SK-N-SH treated with all-trans-retinoic acid at 6 μM for 48 hours (cell line): ENCODE measurements around the gene ERMARD.

Experiments
- ATAC-seq: fragments of 200-7000 bp; cut with Tn5 transposase; 3 replicates; pipeline ENCODE4 v1.9.1; 2020; ENCODE audit warnings: mild to moderate bottlenecking, moderate library complexity
- ARNTL ChIP-seq: fragments of 450-650 bp; formaldehyde crosslinking; IDR thresholded peaks from 2 replicates; pipeline ENCODE4 v1.5.0; 2020; ENCODE audit warnings: low read depth, mild to moderate bottlenecking, moderate library complexity, borderline replicate concordance
- BACH2 ChIP-seq: fragments of 250-450 bp; sonication (Bioruptor Pico); IDR thresholded peaks from 2 replicates; pipeline ENCODE4 v1.9.0; 2021; ENCODE audit warnings: mild to moderate bottlenecking, borderline replicate concordance
- CSDC2 ChIP-seq: fragments of 250-450 bp; sonication (Bioruptor Pico); IDR thresholded peaks from 2 replicates; pipeline ENCODE4 v1.5.0; 2020; ENCODE audit warnings: mild to moderate bottlenecking, moderate library complexity
- ESRRG ChIP-seq: fragments of 250-450 bp; sonication (Bioruptor Pico); IDR thresholded peaks from 2 replicates; pipeline ENCODE4 v1.6.1; 2021; ENCODE audit warnings: mild to moderate bottlenecking
- GLIS3 ChIP-seq: fragments of 250-450 bp; sonication (Bioruptor Pico); IDR thresholded peaks from 2 replicates; pipeline ENCODE4 v1.5.0; 2020; ENCODE audit warnings: mild to moderate bottlenecking, moderate library complexity
- ISL1 ChIP-seq: fragments of 250-450 bp; sonication (Bioruptor Pico); IDR thresholded peaks from 2 replicates; pipeline ENCODE4 v2.1.2; 2022; ENCODE audit warnings: mild to moderate bottlenecking, moderate library complexity
- OSR1 ChIP-seq: fragments of 250-450 bp; sonication (Bioruptor Pico); IDR thresholded peaks from 2 replicates; pipeline ENCODE4 v1.8.0; 2022; ENCODE audit warnings: moderate library complexity, mild to moderate bottlenecking, inconsistent platforms
- PPARA ChIP-seq: fragments of 250-450 bp; sonication (Bioruptor Pico); IDR thresholded peaks from 2 replicates; pipeline ENCODE4 v1.5.0; 2020; ENCODE audit warnings: mild to moderate bottlenecking, borderline replicate concordance
- RARB ChIP-seq: fragments of 250-450 bp; sonication (Bioruptor Pico); IDR thresholded peaks from 2 replicates; pipeline ENCODE4 v1.8.0; 2021; ENCODE audit warnings: mild to moderate bottlenecking, moderate library complexity
- SNAI2 ChIP-seq: fragments of 250-450 bp; sonication (Bioruptor Pico); IDR thresholded peaks from 2 replicates; pipeline ENCODE4 v1.5.0; 2020; ENCODE audit warnings: mild to moderate bottlenecking, moderate library complexity
- TCF4 ChIP-seq: fragments of 250-450 bp; sonication (Bioruptor Pico); IDR thresholded peaks from 2 replicates; pipeline ENCODE4 v1.8.0; 2021; ENCODE audit warnings: mild to moderate bottlenecking, moderate library complexity, borderline replicate concordance
- TOX ChIP-seq: fragments of 250-450 bp; sonication (Bioruptor Pico); IDR thresholded peaks from 2 replicates; pipeline ENCODE4 v1.8.0; 2021; ENCODE audit warnings: mild to moderate bottlenecking, moderate library complexity, borderline replicate concordance
- ZFP30 ChIP-seq: fragments of 450-650 bp; formaldehyde crosslinking; IDR thresholded peaks from 2 replicates; pipeline ENCODE4 v1.5.0; 2022; ENCODE audit warnings: mild to moderate bottlenecking, moderate library complexity
- ZNF565 ChIP-seq: fragments of 450-650 bp; formaldehyde crosslinking; conservative IDR thresholded peaks from 2 replicates; pipeline ENCODE4 v1.5.0; 2020; ENCODE audit warnings: low read depth, mild to moderate bottlenecking, moderate library complexity
- ZNF8 ChIP-seq: fragments of 450-650 bp; formaldehyde crosslinking; IDR thresholded peaks from 2 replicates; pipeline ENCODE4 v1.5.0; 2020; ENCODE audit warnings: mild to moderate bottlenecking, moderate library complexity
- TF ChIP-seq, protein P1 (sequence below): fragments of 250-450 bp; sonication (Bioruptor Pico); IDR thresholded peaks from 2 replicates; pipeline ENCODE4 v1.5.0; 2020; ENCODE audit warnings: mild to moderate bottlenecking, moderate library complexity
- TF ChIP-seq, protein P2 (sequence below): fragments of 250-450 bp; sonication (Bioruptor Pico); IDR thresholded peaks from 2 replicates; pipeline ENCODE4 v1.5.1; 2021; ENCODE audit warnings: mild to moderate bottlenecking, moderate library complexity
- TF ChIP-seq, protein P3 (sequence below): fragments of 250-450 bp; sonication (Bioruptor Pico); IDR thresholded peaks from 2 replicates; pipeline ENCODE4 v1.8.0; 2021; ENCODE audit warnings: low read depth, mild to moderate bottlenecking, moderate library complexity, borderline replicate concordance
- TF ChIP-seq, protein P4 (sequence below): fragments of 250-450 bp; sonication (Bioruptor Pico); IDR thresholded peaks from 2 replicates; pipeline ENCODE4 v1.8.0; 2020; ENCODE audit warnings: mild to moderate bottlenecking, moderate library complexity, borderline replicate concordance
- TF ChIP-seq, protein P5 (sequence below): fragments of 250-450 bp; sonication (Bioruptor Pico); IDR thresholded peaks from 2 replicates; pipeline ENCODE4 v1.5.1; 2020; ENCODE audit warnings: low read depth, mild to moderate bottlenecking, moderate library complexity

Gene ERMARD

DNA sequence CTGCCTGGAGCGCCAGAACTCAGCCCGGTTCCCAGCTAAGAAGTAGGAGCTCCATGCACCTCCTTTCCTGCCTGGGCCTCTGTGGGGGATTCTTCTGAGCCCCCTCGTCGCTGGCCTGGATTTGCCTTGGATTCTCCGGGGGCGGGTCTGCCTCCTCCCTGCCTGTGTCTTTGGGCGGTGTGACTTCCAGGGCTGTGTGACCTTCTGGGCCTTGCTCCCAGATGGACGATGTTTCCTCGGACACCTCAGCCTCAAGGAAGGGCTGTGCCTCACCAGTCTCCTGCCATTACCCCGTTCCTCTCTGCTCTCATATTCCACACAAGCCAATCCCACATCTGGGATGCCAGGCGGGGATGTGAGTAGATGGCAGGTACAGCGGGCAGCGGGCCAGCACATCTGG, 76.8 kb downstream of the ERMARD start:
- TF ChIP-seq ZFP30 (CRISPR knock-in tag), result no peak
- TF ChIP-seq, protein P1, sequence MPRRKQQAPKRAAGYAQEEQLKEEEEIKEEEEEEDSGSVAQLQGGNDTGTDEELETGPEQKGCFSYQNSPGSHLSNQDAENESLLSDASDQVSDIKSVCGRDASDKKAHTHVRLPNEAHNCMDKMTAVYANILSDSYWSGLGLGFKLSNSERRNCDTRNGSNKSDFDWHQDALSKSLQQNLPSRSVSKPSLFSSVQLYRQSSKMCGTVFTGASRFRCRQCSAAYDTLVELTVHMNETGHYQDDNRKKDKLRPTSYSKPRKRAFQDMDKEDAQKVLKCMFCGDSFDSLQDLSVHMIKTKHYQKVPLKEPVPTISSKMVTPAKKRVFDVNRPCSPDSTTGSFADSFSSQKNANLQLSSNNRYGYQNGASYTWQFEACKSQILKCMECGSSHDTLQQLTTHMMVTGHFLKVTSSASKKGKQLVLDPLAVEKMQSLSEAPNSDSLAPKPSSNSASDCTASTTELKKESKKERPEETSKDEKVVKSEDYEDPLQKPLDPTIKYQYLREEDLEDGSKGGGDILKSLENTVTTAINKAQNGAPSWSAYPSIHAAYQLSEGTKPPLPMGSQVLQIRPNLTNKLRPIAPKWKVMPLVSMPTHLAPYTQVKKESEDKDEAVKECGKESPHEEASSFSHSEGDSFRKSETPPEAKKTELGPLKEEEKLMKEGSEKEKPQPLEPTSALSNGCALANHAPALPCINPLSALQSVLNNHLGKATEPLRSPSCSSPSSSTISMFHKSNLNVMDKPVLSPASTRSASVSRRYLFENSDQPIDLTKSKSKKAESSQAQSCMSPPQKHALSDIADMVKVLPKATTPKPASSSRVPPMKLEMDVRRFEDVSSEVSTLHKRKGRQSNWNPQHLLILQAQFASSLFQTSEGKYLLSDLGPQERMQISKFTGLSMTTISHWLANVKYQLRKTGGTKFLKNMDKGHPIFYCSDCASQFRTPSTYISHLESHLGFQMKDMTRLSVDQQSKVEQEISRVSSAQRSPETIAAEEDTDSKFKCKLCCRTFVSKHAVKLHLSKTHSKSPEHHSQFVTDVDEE (CRISPR knock-in tag), result no peak
- no peak for TF ChIP-seq GLIS3
- TF ChIP-seq ESRRG (CRISPR knock-in tag), result no peak
- TF ChIP-seq BACH2 (CRISPR knock-in tag), result no peak
- ATAC-seq, result no peak

DNA sequence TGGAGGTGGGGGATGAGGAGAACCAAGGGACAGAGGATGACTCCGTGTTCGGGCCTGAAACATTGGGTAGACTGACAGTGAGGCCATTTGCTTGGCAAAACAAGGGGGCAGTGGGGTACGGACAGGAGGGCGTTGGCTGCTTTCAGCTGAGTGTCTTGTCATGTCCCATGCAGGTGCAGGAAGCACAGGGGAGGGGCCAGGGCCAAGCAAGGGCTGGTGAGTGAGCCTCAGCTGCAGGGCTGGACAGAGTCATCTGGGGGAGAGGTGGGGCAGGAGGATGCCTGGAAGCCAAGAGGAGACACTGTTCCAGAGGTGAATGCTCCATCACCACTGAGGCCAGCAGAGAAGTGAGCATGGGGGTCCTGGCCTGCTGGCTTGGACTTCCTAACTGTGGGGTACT, 78.4 kb downstream of the ERMARD start:
- ATAC-seq, result no peak
- TF ChIP-seq, protein P2, sequence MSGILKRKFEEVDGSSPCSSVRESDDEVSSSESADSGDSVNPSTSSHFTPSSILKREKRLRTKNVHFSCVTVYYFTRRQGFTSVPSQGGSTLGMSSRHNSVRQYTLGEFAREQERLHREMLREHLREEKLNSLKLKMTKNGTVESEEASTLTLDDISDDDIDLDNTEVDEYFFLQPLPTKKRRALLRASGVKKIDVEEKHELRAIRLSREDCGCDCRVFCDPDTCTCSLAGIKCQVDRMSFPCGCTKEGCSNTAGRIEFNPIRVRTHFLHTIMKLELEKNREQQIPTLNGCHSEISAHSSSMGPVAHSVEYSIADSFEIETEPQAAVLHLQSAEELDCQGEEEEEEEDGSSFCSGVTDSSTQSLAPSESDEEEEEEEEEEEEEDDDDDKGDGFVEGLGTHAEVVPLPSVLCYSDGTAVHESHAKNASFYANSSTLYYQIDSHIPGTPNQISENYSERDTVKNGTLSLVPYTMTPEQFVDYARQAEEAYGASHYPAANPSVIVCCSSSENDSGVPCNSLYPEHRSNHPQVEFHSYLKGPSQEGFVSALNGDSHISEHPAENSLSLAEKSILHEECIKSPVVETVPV, result no peak
- TF ChIP-seq CSDC2 (no peak), ZNF565 (CRISPR knock-in tag) (no peak), ARNTL (no peak), ESRRG (CRISPR knock-in tag) (no peak), OSR1 (CRISPR knock-in tag) (no peak), ZFP30 (CRISPR knock-in tag) (no peak), GLIS3 (no peak), ISL1 (no peak), TOX (CRISPR knock-in tag) (no peak), PPARA (CRISPR knock-in tag) (no peak), RARB (CRISPR knock-in tag) (no peak), TCF4 (CRISPR knock-in tag) (no peak), SNAI2 (CRISPR knock-in tag) (no peak)
- TF ChIP-seq, protein P3, sequence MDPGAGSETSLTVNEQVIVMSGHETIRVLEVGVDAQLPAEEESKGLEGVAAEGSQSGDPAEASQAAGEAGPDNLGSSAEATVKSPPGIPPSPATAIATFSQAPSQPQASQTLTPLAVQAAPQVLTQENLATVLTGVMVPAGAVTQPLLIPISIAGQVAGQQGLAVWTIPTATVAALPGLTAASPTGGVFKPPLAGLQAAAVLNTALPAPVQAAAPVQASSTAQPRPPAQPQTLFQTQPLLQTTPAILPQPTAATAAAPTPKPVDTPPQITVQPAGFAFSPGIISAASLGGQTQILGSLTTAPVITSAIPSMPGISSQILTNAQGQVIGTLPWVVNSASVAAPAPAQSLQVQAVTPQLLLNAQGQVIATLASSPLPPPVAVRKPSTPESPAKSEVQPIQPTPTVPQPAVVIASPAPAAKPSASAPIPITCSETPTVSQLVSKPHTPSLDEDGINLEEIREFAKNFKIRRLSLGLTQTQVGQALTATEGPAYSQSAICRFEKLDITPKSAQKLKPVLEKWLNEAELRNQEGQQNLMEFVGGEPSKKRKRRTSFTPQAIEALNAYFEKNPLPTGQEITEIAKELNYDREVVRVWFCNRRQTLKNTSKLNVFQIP (CRISPR knock-in tag), result no peak
- TF ChIP-seq, protein P4, sequence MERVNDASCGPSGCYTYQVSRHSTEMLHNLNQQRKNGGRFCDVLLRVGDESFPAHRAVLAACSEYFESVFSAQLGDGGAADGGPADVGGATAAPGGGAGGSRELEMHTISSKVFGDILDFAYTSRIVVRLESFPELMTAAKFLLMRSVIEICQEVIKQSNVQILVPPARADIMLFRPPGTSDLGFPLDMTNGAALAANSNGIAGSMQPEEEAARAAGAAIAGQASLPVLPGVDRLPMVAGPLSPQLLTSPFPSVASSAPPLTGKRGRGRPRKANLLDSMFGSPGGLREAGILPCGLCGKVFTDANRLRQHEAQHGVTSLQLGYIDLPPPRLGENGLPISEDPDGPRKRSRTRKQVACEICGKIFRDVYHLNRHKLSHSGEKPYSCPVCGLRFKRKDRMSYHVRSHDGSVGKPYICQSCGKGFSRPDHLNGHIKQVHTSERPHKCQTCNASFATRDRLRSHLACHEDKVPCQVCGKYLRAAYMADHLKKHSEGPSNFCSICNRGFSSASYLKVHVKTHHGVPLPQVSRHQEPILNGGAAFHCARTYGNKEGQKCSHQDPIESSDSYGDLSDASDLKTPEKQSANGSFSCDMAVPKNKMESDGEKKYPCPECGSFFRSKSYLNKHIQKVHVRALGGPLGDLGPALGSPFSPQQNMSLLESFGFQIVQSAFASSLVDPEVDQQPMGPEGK (CRISPR knock-in tag), result no peak

DNA sequence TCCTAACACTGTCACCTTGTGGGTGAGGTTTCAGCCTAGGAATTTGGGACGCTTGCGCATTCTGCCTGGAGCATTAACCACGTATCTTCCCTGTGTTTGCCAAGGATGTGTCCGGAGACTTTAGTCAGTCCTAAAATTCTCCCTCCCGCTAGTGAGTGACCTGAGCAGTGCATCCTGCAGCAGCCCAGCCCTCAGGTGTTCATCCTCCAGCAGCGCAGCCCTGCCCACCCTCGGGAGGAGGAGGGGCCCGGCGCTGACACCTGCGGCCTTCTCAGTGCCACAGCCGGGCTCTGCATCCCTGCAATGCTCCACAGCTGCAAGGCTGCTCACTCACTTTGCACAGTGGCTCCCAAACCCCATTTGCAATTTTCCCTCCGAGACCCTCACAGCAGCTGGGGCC, 79.5 kb downstream of the ERMARD start:
- ATAC-seq, result no peak
- TF ChIP-seq ISL1, result no peak
- TF ChIP-seq BACH2 (CRISPR knock-in tag), result no peak
- TF ChIP-seq, protein P5, sequence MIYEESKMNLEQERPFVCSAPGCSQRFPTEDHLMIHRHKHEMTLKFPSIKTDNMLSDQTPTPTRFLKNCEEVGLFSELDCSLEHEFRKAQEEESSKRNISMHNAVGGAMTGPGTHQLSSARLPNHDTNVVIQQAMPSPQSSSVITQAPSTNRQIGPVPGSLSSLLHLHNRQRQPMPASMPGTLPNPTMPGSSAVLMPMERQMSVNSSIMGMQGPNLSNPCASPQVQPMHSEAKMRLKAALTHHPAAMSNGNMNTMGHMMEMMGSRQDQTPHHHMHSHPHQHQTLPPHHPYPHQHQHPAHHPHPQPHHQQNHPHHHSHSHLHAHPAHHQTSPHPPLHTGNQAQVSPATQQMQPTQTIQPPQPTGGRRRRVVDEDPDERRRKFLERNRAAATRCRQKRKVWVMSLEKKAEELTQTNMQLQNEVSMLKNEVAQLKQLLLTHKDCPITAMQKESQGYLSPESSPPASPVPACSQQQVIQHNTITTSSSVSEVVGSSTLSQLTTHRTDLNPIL (CRISPR knock-in tag), result no peak
- no peak for TF ChIP-seq CSDC2
- TF ChIP-seq ZNF8 (CRISPR knock-in tag), result no peak
- no peak for TF ChIP-seq ESRRG (CRISPR knock-in tag)
- no peak for TF ChIP-seq ARNTL
- no peak for TF ChIP-seq TCF4 (CRISPR knock-in tag)
- TF ChIP-seq OSR1 (CRISPR knock-in tag), result no peak
- no peak for TF ChIP-seq GLIS3
- TF ChIP-seq ZFP30 (CRISPR knock-in tag), result no peak
- TF ChIP-seq RARB (CRISPR knock-in tag), result no peak
